Superior temporal gyrus (tissue), 1 donor: ENCODE measurements around the gene CNIH3.

ENCODE experiments used
- DNase-seq: peaks from one replicate; pipeline ENCODE4 v3.0.0-alpha.2; 2016; ENCODE audit errors: extremely low spot score

Gene CNIH3

DNA sequence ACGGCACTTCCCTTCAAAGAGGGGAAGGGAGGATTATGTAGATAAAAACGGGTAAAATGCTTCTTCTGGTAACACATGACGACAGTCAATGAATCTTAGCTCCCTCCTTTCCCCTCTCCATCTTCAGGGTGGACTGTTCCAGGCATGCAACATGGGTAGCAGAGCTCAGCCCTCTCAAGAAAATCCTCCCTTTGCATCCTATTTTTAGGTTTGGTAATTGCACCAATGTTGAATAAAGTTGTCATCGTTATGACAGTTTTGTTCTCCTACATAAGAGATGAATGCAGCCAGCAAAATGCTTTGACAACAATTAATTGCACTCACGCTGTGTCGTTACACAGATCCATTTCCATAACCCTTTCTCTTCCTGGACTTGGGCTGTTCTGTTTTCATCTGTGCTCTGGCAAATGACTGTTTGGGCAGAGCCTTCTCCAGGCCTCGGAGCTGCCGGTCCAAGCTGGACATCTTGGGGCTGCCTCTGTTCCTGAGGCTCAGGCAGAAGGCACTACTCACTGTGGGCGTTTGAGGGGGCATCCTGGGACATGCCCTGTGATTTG is 127.6 kb downstream of the CNIH3 start:
- DNase-seq: no peak

- no peak for DNase-seq
Measured at GRCh38 chr1:224744521-224744920, 128.4 kb downstream of the CNIH3 start.

DNA sequence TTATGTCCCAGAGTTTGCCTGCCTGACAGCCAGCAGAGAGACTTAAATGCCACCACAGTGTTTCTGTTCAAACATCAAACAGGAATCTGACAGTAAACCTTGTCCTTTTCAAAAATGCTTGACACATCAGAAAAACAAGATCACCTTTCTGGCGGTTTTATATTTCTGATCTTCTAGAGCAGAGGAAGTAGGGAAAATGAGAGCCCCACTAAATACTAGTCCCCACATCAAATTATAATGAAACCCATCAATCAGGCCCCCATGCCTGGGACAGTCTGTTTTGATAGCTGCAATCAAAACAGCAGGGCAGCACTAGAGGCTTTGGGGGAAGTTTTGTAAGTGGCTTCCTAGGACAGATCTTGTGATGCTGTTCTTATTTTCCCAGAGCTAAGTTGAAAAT is 129.3 kb downstream of the CNIH3 start:
- DNase-seq: no peak

- no peak for DNase-seq
Measured at GRCh38 chr1:224745924-224746323, 129.8 kb downstream of the CNIH3 start.

DNA sequence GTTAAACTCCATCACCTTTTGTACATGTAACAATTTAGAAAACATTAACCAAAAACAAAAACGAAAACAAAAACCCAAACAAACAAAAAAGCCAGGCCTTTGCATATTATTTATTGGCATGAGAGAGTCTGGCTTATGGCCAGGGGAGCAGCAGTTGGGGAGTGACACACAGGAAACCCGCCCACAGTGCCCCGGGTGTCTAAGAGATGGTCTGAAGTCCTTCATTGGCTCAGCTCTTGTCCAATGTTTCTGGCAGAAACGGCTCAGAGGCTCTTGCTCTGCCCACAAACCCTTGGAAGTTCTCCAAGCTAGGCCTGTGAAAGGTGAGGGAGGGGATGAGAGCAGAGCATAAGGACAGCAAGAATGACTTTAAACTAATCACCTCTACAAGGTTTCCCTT is 131.5 kb downstream of the CNIH3 start:
- no peak for DNase-seq

GRCh38 chr1:224749916-224750315 is 133.8 kb downstream of the CNIH3 start:
- no peak for DNase-seq

GRCh38 chr1:224751624-224752311 is 135.7 kb downstream of the CNIH3 start:
- no peak for DNase-seq

- no peak for DNase-seq
Measured at GRCh38 chr1:224753491-224753890, 137.4 kb downstream of the CNIH3 start.

DNA sequence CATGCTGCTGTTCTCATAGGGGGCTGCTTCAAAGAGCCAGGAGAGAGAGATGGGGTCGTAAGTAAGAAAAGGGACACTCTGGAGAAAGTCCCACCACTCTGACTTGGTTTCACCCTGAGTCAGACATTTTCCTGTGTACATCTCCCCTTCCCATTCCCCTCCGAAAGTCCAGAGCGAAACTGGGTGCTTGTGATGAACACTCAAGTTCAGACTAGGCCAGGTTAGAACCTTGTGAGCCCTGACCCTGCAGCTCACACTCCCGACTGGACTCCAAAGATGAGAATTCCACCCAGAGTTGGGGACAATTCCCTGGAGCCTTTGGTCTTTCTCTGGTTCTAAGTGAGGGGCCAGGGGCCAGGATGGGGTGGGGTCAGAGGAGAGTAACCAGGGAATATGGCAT is 139.5 kb downstream of the CNIH3 start:
- DNase-seq: no peak

DNA sequence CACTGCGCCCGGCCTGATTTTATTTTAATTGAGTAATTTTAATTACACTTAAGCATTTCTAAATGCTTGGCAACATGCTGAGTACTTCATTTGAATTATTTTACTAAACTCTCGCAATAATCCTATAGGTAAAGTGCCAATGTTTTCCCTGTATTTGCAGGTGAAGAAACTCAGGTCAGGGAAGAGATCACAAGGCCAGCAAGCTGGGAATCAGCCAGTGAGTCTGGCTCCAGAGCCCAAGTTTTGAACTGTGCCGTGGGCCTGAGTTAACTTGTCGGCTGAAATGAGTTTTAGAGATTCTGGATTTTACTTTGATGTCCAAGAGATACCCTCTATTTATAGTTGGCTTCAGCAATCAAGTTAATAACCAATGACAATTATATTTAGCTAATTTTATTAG is 141.4 kb downstream of the CNIH3 start:
- DNase-seq: no peak

DNA sequence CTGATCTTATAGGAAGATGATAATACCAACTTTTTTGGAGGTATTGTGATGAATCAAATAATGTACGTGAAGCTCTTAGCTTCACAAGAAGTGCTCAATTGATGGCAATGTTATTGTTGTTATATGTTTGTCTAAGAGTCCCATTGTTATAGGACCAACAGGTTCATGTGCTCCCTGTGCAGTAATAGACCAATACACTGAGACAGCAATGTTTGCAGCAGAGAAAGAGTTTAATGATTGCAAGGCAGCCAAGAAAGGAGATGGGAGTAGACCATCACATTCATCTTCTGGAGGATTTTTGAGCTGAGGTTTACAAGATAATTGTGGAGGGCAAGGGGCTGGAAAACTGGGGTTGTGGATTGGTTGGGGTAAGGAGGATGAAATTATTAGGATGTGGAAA is 143.0 kb downstream of the CNIH3 start:
- DNase-seq: no peak

DNA sequence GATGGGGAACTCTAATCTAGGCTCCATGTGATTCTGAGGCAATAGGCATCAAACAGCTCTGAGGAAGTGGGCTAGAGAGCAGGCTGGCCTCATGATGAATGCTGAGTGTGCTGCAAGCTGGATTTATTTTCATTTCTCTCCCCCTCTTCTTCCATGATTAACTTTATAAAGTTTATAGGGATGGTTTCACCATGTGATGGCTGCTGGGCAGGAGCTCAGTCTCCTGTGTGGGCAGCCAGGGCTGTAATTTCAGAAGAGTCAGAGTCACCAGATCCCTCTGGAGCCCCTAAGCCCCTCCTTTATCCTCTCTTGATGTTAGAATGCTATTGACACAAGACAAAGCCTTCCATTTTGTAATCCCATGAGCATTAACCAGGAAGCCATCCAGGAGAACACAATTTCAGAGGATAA is 143.6 kb downstream of the CNIH3 start:
- no peak for DNase-seq

DNA sequence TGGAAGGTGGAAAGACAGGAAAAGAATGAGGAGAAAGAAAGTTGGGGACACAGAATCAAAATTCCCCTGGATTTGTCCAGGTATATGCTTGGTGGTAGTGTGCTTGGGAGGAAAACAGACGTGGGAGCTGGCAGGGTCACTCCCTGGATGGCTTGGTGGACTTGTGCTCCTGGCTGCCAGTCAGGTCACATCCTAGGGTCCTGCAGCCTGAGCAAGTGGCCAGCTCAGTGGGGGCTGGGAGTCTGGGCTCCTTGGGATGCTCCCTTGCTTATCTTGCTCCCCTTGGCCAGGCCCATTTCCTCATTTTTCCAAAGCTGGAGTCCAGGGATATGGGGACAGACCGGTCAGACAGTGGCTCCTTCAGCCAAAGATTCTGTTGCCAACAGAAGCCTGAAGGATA is 144.0 kb downstream of the CNIH3 start:
- DNase-seq: no peak

DNA sequence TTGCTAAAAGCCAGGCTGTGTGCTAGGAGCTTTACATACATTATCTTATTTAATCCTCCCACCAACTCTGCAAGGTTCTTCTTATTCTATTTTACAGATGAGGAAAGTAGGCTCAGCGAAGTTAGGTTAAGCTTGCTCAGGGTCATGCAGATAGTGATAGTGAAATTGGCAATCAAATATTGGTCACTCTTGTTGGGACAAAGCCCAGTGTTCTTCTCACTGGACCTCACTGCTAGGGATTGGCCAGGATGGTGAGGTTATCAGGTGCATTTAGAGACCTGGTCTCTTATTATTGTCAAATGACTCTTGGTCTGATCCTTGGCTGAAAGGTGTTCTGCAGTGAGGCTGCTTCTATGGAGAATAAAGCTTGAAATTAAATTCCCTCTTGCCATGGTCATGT is 145.1 kb downstream of the CNIH3 start:
- no peak for DNase-seq

DNA sequence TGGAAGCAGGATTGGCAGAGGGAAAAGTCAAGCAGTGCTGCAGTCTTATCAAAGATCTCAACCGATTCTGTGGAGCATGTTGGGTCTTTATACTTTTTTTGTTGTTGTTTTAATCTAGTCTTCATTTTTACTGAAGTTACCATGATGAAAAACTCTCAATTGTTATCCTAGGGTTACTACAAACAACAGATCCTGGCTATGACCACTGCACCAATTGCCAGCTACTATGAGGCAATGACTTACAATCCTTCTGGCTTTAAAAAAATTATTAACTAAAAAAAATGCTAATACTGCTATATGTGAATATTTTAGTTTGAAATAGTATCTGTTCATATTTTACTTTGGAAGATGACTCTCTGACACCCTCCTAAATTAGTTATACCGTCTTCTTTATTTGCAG is 145.9 kb downstream of the CNIH3 start:
- no peak for DNase-seq

DNA sequence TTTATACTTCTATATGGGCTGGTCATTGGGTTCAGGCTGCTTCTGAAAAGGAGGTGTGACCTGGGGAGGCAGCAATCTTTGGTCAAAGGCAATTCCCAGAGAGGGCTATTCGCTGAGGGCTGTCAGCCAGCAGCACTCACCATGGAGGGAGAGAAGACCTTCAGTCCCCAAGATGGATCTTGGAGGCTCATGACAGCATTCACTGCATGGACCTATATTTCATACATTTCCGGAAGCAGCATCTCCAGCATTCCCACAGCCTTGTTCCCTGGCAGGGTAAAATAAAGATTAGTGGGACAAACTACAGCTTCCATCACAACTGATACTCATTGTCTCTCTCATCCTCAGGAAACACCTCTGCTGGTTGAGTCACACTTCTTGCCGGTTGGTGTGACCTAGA is 146.6 kb downstream of the CNIH3 start:
- DNase-seq: no peak

- DNase-seq: no peak
Measured at GRCh38 chr1:224763126-224763775, 147.1 kb downstream of the CNIH3 start.

DNA sequence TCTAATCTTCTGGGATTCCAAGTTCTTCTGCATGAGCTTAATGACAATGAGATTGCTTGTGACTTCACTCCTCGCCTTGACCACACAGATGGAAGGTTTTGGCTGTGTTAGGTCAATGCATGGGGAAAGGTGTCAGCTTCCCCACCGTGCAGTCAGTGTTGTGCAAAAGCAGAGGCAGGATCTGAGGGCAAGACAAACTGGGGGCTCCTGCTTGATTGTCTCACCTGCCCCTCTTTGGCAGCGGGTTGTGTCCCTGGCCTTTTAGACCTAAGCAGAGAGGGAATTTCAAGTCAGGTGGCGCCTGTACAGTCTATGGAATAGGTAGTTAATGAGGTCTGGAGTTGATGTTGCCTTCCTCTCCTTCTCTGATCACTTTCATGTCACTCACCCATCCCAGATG is 150.1 kb downstream of the CNIH3 start:
- no peak for DNase-seq

- DNase-seq: no peak
Measured at GRCh38 chr1:224767031-224767430, 150.9 kb downstream of the CNIH3 start.

DNA sequence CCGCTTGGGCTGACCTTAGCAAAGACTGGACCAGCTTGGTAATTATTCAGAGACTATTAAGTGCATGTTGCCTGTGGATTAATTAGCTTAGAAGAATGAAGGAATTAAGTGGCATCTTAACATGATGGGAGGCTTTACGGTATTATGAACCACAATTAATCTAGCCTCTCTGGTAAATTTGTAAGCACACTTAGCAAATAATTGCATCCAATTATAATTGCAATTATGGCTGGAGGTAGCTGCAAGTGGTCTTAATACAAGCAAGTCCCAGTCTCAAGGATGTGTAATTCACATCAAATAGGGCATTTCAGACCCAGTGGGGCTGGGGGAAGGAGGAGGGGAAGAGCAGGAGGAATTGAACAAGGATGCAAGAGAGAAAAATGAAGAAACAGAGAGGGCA is 151.6 kb downstream of the CNIH3 start:
- no peak for DNase-seq

DNA sequence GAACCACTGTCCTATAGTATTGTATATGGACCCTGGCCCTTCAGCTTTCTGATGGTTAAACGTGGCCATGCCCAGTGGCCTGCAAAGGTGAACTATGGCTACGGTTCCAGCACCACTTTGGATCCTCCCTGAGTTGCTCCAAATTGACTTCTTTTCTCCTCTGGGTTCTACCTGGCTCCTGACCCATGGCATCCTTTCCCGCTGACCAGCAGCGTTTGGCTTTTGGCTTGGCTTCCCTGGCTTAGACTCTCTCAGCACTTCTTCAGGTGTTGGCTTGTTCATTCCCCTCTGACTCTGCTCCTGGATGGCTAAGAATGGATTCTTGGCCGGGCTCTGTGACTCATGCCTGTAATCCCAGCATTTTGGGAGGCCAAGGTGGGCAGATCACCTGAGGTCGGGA is 152.9 kb downstream of the CNIH3 start:
- DNase-seq: no peak

GRCh38 chr1:224769452-224770335 is 153.6 kb downstream of the CNIH3 start:
- DNase-seq: no peak

GRCh38 chr1:224770336-224770693 is 154.2 kb downstream of the CNIH3 start:
- no peak for DNase-seq
